HG02981 (cell line): Measurements from ENCODE around the gene SRPX.
A peak's percentile ranks its signal among the peaks of the same experiment; 100 is the strongest.

Source experiments
- ATAC-seq: cut with Tn5 transposase; IDR thresholded peaks from one replicate; pipeline ENCODE4 v1.9.1; 2021; ENCODE audit warnings: mild to moderate bottlenecking, moderate library complexity; ENCODE audit not compliant: unreplicated experiment

The SRPX gene

GRCh38 chrX:38142610-38143009, 78.1 kb downstream of the SRPX start:
- no peak for ATAC-seq

- ATAC-seq: no peak
Observed at GRCh38 chrX:38138900-38139299, 81.8 kb downstream of the SRPX start.

- no peak for ATAC-seq
Observed at GRCh38 chrX:38138157-38138891, 82.3 kb downstream of the SRPX start.

- ATAC-seq: no peak
Observed at GRCh38 chrX:38129366-38129765, 91.3 kb downstream of the SRPX start.

GRCh38 chrX:38127961-38128360, 92.7 kb downstream of the SRPX start:
- ATAC-seq: no peak

GRCh38 chrX:38126179-38126578, 94.5 kb downstream of the SRPX start:
- ATAC-seq: no peak

GRCh38 chrX:38124000-38124399, 96.7 kb downstream of the SRPX start:
- no peak for ATAC-seq

GRCh38 chrX:38117485-38117884, 103.2 kb downstream of the SRPX start:
- no peak for ATAC-seq

GRCh38 chrX:38116706-38117105, 104.0 kb downstream of the SRPX start:
- no peak for ATAC-seq

- peak; percentile 76 for ATAC-seq
Observed at GRCh38 chrX:38112566-38112965, 108.1 kb downstream of the SRPX start.

GRCh38 chrX:38111196-38111595, 109.5 kb downstream of the SRPX start:
- no peak for ATAC-seq

GRCh38 chrX:38110231-38110630, 110.4 kb downstream of the SRPX start:
- ATAC-seq: no peak

GRCh38 chrX:38109042-38109898, 111.4 kb downstream of the SRPX start:
- no peak for ATAC-seq

GRCh38 chrX:38108364-38108763, 112.3 kb downstream of the SRPX start:
- no peak for ATAC-seq

- ATAC-seq: no peak
Observed at GRCh38 chrX:38106991-38107655, 113.5 kb downstream of the SRPX start.

GRCh38 chrX:38105216-38105725, 115.4 kb downstream of the SRPX start:
- ATAC-seq: no peak

GRCh38 chrX:38103857-38104812, 116.5 kb downstream of the SRPX start:
- ATAC-seq: peak; percentile 89

GRCh38 chrX:38102875-38103274, 117.8 kb downstream of the SRPX start:
- ATAC-seq: no peak

- no peak for ATAC-seq
Observed at GRCh38 chrX:38102240-38102639, 118.4 kb downstream of the SRPX start.

- no peak for ATAC-seq
Observed at GRCh38 chrX:38099688-38100087, 121.0 kb downstream of the SRPX start.
